ENCODE data around the gene CD44.

CD44 gene

GRCh38 chr11:35271031-35271430 is 132.1 kb downstream of the CD44 start:
- DNase-seq: no peak

- no peak for DNase-seq
Measured at GRCh38 chr11:35272391-35272902, 133.5 kb downstream of the CD44 start.

GRCh38 chr11:35274909-35275785 is 136.2 kb downstream of the CD44 start:
- no peak for DNase-seq

GRCh38 chr11:35275786-35276170 is 136.8 kb downstream of the CD44 start:
- no peak for DNase-seq

GRCh38 chr11:35276396-35277145 is 137.6 kb downstream of the CD44 start:
- peak; percentile 11 for DNase-seq

- DNase-seq: no peak
Measured at GRCh38 chr11:35277827-35278226, 138.9 kb downstream of the CD44 start.

- no peak for DNase-seq
Measured at GRCh38 chr11:35280727-35281126, 141.8 kb downstream of the CD44 start.

- no peak for DNase-seq
Measured at GRCh38 chr11:35281169-35281688, 142.3 kb downstream of the CD44 start.

Data from NCI-H226 (cell line).